GM19468 (cell line): ENCODE data around the gene NOS1AP.

Experiments used
- ATAC-seq: cut with Tn5 transposase; IDR thresholded peaks from one replicate; pipeline ENCODE4 v1.9.1; 2021; ENCODE audit warnings: mild to moderate bottlenecking, moderate library complexity, moderate number of reproducible peaks; ENCODE audit not compliant: unreplicated experiment; ENCODE audit errors: extremely low read depth

The NOS1AP gene

DNA sequence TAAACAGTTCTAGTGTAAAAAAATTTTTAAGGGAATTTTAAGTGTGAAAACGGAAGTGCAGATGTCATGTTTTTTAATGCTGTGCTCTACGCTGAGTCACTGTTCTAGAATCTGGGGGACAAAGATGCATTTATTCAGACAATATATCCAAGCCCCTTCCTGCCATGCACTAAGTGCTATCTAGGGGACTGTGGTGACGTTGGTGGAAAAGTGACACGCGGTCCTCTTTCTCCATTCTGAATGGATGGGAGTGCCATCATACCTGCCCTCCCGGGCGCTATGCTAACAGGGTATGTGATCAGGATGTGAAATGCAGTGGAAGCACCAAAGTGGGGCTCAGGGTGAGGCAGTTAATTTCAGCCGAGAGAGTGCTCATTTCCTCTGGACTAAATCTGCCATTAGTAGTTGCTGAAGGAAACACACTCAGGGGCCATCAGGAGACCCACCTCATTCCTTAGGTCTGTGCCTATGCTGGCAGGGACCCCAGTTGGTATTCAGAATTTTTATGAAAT lies 318.6 kb downstream of the NOS1AP start:
- ATAC-seq: no peak

DNA sequence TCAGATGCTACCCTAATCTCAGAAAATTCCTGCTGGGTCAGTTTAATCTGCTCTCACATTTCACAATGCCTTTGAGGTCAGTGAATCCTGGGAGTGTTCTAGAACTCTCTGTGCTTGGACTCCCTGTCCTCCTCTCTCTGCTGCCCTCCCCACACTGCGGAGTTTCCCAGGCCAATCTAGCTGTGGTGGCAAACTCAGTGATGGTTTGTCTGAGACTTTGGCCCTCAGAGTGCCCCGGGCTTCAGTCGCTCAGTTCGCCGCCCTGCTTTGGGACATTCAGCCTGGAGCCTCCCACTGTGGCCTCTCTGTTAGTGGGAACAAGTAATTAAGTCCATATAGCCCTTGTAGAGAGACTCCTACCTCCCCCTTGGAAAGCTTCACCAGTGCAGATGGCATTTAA lies 319.1 kb downstream of the NOS1AP start:
- no peak for ATAC-seq

DNA sequence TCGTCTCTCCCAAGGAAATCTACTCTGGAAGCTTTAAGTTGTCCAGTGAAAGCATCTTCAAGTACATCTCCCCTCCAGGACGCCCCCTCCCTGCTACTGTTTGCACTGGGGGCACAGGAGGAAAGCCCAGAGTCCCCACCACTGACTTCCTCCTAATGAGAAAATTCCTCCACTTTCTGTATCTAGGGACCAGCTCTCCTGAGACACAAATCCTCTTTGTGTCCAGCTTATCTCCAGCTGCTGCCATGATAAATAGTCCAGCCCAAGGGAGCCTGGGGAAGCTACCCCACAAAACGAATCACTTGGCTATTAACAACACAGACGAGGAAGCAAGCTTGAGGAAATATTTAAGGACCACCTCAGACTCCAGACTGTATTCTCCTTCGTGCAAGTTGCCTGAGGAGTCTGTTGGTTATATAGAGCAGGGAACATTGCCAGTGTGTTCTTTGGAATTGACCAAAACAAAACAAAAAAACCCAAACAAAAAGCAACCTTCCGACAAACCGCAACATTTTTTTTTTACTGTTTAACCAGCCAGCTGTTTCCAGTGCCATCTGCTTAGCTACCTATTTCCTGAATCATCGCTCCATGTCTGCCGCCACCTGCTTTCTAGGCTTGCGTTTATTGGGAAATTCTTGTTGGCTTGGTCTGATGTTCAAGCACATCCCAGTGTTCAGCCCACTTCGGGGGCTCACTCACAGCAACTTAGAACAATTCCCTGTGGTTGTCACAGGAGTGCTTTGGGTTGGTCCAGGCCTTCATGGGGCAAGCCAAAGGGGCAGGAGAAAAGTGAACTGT lies 319.7 kb downstream of the NOS1AP start:
- ATAC-seq: no peak

DNA sequence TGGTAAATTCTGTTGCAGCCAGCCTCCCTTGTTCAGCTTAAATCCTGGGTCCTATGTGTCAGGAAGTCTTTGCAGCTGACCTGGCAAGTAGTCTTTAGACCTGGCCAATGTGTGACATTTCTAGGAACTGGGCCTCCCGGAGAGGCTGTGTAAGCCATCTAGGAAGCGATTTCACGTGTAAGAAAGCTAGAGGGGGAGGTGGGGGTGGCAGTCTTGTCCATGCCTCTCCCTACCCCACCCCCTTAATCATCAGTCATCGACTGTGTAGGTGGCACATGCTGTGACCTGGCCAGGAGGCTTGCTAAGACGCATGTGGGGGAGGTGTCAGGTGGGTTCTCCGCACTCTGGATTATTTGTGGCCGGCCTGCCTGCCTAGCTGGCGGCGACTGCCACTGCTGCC lies 320.5 kb downstream of the NOS1AP start:
- no peak for ATAC-seq

DNA sequence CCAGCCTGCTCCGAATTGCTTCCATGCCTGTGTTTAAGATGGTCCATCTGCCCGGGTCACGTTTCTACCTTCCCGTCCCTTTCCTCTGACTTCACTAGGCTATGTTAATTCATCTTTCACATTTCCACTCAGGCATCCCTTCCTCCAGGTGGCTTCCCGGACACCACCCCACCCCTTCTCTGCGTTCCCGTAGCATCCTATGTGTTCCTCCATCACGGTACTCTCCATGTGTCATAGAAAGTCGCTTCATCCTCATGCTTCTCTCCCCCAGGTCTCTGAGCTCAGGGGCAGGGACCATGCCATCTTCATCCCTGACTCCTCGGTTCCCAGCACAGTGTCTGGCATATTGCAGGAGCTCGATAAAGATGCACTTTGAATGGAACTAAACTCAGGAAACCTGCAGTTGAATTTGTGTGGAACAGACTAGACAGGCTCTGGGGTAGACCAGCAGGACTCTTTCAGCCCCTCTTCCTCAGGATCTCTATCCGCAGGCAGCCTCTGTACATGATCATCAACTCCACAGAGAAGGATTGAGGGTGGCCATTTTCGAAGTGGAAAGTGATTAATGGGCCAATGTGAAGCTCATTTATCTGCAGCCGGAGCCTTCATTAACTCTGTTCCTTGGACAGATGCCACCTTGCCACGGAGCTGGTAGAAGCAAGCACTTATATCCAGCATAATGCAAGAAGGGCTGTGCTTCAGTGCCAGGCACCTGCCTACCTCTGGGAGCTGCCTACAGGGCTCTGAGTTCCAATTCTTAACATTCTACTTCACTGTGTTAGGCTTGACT lies 321.1 kb downstream of the NOS1AP start:
- ATAC-seq: no peak

DNA sequence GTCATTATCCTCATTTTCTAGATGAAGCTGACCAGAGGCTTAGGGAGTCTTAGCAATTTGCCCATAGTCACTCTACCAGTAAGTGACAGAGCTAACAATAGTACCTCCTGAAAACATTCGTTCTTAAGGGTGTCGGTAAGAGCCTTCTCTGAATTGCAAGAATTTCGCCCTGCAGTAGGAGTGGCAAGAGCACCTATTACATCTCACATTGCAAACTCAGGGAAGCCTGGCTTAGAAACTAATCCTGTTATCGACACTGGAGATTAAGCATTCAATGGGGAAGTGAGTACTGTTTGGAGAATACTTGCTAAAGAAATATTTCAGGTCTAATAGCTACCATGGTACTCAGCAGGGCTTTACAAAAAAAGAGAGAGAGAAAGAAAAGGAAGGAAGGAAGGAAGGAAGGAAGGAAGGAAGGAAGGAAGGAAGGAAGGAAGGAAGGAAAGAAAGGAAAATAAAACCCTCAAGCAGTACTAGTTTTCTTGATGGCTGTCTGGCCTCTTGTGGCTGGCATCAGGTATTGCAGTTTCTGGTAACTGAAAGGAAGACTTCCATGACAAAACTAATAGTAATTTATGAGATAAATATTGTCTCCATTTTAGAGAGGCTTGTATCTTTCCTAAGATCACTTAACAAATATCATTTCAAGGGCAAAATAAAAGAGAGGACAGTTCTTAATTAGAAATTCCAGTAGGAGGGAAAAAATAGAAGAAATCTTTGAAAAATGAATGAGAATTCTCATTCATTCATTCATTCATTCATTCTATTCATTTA lies 322.5 kb downstream of the NOS1AP start:
- no peak for ATAC-seq

DNA sequence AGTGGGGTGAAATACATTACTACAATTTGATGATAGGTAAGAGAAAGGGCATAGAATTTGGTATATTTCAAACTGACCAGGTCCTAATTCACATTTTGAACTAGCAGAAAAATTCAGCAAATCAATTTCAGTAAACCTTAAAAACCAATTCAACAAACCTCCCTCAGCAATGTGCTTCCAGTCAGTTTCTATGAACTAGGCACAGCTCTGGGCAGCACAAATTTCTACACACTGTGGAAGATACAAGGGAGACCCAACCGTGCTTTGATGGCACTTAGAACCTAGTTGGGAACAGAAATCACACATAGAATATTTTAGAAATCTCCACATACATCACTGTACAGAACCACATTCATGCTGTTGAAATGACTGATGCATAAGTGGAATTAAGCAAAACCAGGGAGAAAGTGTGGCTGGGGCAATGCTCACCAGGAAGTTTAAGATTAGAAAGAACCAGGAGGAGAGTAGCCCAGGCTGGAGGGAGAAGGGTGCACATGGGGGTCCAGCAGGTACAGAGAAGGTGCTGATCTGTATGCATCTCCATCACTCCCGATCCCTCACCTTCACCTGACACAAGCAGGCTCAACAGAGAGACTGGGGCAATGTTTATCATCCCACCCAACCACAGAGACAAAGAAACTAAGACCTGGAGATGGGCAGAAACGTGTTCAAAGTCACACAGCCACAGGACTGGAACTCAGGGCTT lies 326.9 kb downstream of the NOS1AP start:
- no peak for ATAC-seq

DNA sequence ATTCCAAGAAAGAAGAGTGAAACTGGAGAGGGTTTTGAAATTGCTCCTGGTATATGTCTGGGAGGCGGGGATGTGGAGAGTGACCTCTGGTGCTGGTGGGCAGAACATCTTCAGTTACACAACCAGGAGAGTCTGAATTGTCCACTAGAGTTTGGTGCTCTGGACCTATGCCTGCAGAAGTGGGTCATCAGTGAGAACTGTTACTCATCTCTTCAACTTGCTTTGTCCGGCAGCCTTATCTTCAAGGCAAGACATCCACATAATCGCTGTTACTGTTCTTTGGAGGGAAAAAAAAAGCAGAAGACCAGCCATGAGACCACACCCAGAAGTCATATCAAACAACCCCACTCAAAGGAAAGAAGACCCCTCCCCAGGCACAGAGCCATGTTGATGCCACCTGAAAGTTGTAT lies 327.6 kb downstream of the NOS1AP start:
- ATAC-seq: no peak

DNA sequence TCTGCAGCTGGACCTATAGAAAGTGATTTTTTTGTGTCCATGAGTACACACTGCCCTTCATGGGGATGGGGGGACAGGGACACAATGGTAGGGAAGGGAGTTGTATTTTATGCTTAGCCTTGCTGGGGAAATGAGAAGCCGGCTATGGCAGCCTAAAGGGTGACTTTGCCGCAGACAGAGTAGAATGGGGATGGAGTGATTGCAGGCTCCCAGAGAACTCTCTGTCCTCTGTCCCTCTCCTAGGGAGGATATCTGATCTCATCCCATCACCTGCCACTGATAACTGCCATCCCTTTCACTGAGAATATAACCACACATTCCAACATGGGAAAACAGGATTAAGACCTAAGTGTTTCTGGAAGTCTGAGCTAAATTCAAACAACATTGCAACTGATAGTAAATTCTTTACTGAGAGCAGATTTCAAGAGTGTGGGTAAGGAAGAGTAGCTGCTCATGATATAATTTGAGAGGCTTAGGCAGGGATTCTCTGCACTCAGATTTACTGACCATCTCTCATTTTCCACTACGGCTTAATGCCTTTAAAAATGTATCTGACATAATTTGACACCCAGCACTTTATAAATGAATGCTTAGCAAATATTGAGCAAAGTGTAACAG lies 328.6 kb downstream of the NOS1AP start:
- no peak for ATAC-seq

DNA sequence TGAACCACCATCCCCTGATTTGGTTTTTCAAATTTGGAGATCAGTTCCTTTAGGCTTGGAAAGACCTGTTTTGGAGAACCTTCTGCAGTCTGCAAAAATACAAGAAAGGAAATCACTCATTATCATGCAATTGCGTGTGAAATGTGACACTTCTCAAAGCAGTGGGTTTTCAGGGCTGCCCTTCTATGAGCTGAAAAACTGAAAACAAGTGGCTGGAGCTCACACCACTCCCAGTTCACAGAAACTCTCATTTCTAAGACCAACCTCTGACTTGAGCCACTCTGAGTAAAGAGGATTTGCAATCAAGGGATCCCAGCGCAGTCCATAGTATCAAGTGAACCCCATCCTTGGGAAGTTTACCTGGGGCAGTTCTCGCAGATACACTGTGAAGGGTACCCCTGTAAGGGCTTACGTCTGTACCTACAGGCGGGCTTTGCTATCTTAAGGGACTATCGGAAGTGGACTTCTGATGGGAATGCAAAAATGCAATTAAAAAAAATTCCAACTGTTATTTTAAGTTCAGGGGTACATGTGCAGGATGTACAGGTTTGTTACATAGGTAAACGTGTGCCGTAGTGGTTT lies 329.6 kb downstream of the NOS1AP start:
- ATAC-seq: no peak

DNA sequence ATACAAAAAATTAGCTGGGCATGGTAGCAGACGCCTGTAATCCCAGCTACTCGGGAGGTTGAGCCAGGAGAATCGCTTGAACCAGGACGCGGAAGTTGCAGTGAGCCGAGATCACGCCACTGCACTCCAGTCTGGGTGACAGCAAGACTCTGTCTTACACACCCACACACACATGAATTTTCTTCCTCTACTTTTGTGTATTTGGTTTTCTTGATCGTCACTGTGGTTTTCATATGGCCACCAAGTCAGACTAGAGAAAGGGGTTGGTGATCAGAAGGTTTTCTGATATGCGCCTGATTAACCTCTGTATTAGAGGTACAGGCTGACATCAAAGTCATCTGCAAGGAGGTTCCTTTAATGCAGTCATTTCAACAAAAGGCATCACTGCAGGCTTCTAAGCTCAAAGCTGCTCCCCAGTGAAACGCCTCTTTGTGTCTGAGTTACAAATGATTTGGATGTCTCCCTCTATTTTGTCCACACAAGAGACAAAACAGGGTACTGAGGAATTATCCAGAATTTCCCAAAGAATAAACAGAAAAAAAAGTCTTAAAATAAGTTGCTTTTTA lies 331.4 kb downstream of the NOS1AP start:
- ATAC-seq: no peak

DNA sequence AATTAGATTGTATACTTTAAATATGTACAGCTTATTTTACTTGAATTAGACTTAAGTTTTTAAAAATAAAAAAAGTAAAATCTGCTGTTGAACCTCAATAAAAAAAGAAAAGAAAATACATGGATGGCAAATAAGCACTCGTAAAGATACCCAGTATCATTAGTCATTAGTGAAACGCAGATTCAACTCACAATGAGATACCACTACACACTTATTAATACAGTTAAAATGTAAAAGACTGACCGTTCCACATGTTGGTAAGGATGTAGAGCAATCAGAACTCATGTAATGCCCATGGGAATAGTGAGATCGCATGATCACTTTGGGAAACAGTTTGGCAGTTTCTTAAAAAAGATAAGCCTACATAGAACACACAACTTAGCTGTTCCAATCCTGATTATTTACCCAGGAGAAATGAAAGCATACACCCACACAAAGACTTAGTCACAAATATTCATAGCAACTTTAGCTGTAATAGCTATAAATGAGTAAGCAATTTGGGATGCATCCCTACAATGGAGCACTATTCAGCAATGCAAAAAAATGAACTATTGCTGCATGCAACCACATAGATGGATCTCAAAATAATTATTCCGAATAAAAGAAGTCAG lies 335.2 kb downstream of the NOS1AP start:
- no peak for ATAC-seq

DNA sequence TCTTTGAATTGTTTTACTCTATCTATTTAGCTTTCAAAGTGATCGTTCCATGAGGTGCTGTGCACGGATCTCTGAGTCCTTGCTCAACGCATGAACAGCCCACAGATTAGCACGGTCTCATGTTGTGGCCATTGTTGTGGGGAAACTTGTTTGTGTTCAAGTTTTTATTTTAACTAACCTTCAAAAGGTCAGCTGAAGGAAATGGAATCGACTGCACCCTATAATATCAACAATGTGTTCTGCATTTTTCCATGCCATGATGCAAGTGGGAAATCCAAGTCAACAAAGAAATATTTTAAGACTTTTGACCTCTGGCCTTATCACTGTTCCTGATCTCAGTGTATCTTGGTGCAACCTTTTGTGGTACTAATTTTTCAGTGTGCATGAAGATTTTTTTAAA lies 336.3 kb downstream of the NOS1AP start:
- ATAC-seq: no peak

DNA sequence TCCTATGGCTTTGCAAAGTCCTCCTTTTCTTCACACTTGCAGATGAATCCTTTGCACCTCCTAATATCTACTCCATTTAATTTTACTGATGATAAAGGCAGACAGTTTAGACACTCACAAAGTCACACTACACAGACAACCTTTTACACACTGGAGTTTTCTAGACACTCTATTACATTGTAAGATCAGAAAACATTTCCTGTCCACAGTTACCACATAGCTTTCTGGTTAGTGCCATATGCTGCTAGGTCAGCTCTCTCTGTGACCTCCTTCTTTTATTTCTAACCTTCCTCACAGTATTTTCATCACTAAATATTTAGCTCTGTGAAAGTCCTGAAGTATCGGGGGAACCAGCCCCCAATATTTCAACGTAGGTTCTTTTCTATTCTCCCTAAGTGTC lies 337.3 kb downstream of the NOS1AP start:
- no peak for ATAC-seq

DNA sequence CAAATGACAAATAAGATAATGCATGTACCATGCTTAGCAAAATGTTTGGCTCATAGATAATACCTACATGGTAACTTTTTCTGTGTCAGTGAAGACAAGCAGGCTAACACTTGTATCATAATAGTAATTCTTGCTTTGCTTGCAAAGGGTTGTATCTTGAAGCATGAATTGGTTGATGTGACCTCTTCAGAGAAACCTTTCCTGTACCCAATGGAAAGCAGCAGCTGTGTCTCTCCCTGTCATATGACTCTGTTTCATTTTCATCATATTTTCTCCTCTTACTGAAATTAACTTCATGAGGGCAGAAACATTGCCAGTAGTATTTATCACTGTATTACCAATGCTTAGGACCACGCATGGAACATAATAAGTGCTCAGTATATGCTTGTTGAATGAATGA lies 338.0 kb downstream of the NOS1AP start:
- no peak for ATAC-seq

DNA sequence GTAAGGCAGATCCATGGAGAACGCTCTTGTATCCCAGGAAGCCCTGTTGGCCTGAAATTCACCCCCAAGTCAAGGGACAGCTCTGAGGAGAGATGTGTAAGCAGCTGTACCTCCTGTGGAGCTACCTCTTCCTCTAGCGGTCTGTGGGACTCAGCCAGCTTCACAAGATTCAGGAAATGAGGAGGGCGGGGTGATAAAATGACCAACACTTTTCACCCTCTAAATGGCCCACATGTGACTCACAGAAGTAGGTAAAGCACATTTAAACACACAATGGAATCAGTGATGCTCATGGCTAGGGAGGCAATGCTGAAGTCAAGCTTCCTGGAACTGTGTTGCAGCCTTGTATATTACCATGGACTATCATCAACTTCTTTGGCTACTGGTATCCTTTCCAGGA lies 342.5 kb downstream of the NOS1AP start, which contains the start of gene SH2D1B:
Gene SH2D1B, minus strand, starts transcription at position 135 of the 400 bp plus-strand sequence. Its CDS starts 120 bp downstream, at position 15.
- no peak for ATAC-seq

DNA sequence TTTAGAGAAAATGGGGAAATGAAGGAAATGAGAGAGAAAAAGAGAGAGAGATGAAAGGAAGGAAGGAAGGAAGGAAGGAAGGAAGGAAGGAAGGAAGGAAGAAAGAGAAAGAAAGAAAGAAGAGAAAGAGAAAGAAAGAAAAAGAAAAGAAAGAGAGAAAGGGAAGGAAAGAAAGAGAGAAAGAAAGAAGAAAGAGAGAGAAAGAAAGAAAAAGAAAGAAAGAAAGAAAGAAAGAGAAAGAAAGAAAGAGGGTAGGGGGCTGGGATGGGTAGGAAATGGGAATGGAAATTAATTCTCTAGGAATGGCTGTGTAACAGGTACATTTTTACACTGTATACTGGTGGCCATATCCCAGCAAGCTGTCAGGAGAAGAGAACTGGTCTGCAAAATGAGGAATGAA lies 346.7 kb downstream of the NOS1AP start:
- ATAC-seq: no peak

DNA sequence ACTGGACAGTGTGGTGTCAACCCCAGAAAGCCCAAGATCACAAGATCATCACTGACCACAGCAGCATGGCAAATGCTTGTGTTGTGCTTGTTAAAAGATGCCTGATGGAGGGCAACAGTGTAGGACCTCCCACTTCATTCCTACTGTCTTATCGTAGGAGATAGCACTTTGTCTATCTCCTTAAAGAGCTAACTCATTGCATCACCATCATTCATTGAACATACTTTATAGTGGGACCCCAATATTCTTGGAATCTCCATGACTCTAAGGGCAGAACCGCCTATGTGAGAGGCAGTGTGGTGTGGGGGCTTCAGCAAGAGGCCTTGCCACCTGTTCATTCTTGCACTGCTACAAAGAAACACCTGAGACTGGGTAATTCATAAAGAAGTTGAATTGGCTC lies 347.4 kb downstream of the NOS1AP start:
- no peak for ATAC-seq
